Prostate gland (tissue), 2 donors: ENCODE measurements around the gene LRP4. TPM values are rescaled to one million over a fixed set of nuclear protein-coding genes. Genes with fewer than 3 reads are reported as not detected.

Experiments used
- DNase-seq: peaks from one replicate; pipeline ENCODE4 v3.0.0-alpha.2; 2019; ENCODE audit warnings: low spot score
- H3K27ac ChIP-seq, 2 donors: fragments of 200-600 bp; sonication (generic); 2 replicates each; pipeline ENCODE4 v1.5.1; 2017 to 2019
- H3K27me3 ChIP-seq: fragments of 200-600 bp; sonication (generic); replicated peaks from 2 replicates; pipeline ENCODE4 v1.5.1; 2019; ENCODE audit not compliant: insufficient read depth
- H3K36me3 ChIP-seq, 2 donors: fragments of 200-600 bp; sonication (generic); 1 replicate in 1 of 2; 2 replicates in 1 of 2; pipeline versions ENCODE4 v1.5.1 to v1.8.1; 2017 to 2019
- H3K4me1 ChIP-seq: fragments of 200-600 bp; sonication (generic); replicated peaks from 2 replicates; pipeline ENCODE4 v1.5.1; 2019
- H3K4me3 ChIP-seq, 2 donors: fragments of 200-600 bp; sonication (generic); 2 replicates each; pipeline ENCODE4 v1.5.1; 2017 to 2019
- H3K9me3 ChIP-seq: fragments of 200-600 bp; sonication (generic); 2 replicates; pipeline ENCODE4 v1.5.1; 2017
- POLR2A ChIP-seq: fragments of 450-650 bp; IDR thresholded peaks from one replicate; pipeline ENCODE4 v1.6.1; 2016; ENCODE audit warnings: antibody characterized with exemption, mild to moderate bottlenecking
- POLR2AphosphoS5 ChIP-seq: sonication (generic); formaldehyde crosslinking; IDR thresholded peaks from one replicate; pipeline ENCODE4 v1.6.1; 2017; ENCODE audit warnings: antibody characterized with exemption
- WGBS: methylation state at CpG from one replicate; pipeline ENCODE4 v1.1.5; 2018; 5-methylcytosine and 5-hydroxymethylcytosine counted together
- intact Hi-C: fragments of 100-400 bp; cut with DNase I; formaldehyde crosslinking; loops from one replicate; pipeline ENCODE4 v1.14.2; 2022
- total RNA-seq, 2 donors: library from RNA; depleted of rRNA; stranded (reverse); fragments of >200 nt; gene quantifications; one replicate each; pipeline ENCODE4 v1.1.0, GENCODE V29; 2016
- TF ChIP-seq, protein P1 (sequence below), 4 experiments: fragments of 200-600 bp in 2 of 4; fragments of 450-650 bp in 2 of 4; sonication (generic) in 2 of 4; IDR thresholded peaks; 1 replicate in 3 of 4; 2 replicates in 1 of 4; pipeline ENCODE4 v1.5.1; 2016 to 2019; ENCODE audit warnings: antibody characterized with exemption in 4 of 4, mild to moderate bottlenecking in 2 of 4, moderate library complexity in 2 of 4

The LRP4 gene
- total RNA-seq, 2 donors from 2014 or later, result 8.6 to 10.8 TPM

DNA sequence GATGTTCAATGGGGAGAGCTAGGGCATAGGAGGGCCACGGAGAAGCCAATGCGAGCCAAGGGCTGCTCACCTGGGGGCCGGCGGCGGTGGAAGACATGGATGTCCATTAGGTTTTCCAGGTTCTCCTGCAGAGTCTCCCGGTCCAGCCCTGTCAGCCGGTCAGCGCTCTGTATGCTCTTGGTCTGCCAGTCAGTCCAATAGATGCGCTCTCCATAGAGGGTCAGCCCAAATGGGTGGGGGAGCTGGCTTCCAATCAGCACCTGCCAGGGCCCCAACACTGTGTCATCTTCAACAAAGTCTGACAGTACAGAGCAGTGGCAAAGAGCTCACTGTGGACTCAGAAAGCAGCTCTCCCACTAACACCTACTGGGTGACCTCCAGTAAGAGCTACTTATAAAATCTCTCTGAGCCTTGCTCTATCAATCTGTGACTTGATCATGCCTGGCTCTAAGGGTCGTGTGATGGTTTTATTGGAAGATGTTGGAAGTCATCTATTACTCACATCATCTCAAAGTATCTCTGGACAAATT lies 39.2 kb downstream of the LRP4 start:
- no peak for DNase-seq
- 94% methylated on average over 10 of the region's 10 CpGs for WGBS
- H3K4me1 ChIP-seq, result no peaks in the 10 kb centered on the region
- no peaks in the 10 kb centered on the region for H3K9me3 ChIP-seq
- H3K27me3 ChIP-seq, result no peaks in the 10 kb centered on the region
- no peak overlapping the region for H3K4me3 ChIP-seq
- intact Hi-C loops, result no loop called here
- TF ChIP-seq POLR2AphosphoS5 (no peak), POLR2A (no peak)
- TF ChIP-seq, protein P1, sequence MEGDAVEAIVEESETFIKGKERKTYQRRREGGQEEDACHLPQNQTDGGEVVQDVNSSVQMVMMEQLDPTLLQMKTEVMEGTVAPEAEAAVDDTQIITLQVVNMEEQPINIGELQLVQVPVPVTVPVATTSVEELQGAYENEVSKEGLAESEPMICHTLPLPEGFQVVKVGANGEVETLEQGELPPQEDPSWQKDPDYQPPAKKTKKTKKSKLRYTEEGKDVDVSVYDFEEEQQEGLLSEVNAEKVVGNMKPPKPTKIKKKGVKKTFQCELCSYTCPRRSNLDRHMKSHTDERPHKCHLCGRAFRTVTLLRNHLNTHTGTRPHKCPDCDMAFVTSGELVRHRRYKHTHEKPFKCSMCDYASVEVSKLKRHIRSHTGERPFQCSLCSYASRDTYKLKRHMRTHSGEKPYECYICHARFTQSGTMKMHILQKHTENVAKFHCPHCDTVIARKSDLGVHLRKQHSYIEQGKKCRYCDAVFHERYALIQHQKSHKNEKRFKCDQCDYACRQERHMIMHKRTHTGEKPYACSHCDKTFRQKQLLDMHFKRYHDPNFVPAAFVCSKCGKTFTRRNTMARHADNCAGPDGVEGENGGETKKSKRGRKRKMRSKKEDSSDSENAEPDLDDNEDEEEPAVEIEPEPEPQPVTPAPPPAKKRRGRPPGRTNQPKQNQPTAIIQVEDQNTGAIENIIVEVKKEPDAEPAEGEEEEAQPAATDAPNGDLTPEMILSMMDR (IDR thresholded peaks at IDR 0.05), result no peak
- H3K36me3 ChIP-seq, result no peaks in the 10 kb centered on the region
- no peak overlapping the region for H3K27ac ChIP-seq

DNA sequence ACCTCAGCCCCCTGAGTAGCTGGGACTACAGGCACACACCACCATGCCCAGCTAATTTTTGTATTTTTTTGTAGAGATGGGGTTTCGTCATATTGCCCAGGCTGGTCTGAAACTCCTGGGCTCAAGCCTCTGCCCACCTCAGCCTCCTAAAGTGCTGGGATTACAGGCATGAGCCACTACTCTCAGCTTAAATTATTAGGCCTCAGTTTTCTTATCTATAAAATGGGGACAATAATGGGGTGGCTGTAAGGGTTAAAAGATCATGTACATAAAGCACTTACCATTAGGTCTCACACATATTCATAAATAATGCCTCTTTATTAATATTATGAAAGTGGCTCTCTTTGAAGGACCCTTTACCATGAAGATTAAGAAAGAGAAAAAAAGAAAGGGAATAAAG lies 40.8 kb downstream of the LRP4 start:
- no peak for TF ChIP-seq POLR2A
- TF ChIP-seq POLR2AphosphoS5, result no peak
- TF ChIP-seq, protein P1 (IDR thresholded peaks at IDR 0.05), result no peak
- no peak for DNase-seq
- Histone ChIP-seq H3K27ac (no peak overlapping the region), H3K36me3 (no peaks in the 10 kb centered on the region), H3K4me1 (no peaks in the 10 kb centered on the region), H3K27me3 (no peaks in the 10 kb centered on the region), H3K9me3 (no peaks in the 10 kb centered on the region), H3K4me3 (no peak overlapping the region)
- intact Hi-C loops, result no loop called here
- WGBS, result 100% methylated on average over 1 of the region's 1 CpG

DNA sequence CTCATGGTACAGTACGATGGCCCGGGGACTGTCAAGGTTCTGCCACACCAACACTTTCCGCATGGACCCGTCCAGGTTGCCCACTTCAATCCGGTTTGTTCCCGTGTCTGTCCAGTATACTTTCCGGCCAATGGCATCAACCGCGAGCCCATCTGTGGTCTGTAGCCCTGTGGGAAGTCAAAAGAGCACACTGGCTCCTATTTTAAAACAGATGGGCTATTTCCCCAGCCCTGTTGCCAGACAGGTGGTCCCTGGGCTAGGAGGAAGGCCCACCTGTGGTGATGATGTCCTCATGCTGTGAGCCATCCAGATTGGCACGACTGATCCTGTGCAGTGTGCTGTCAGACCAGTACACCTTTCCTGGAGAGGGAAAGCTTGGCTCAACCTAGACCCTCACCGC lies 41.9 kb downstream of the LRP4 start:
- intact Hi-C loops, result no loop called here
- TF ChIP-seq POLR2AphosphoS5, result no peak
- TF ChIP-seq POLR2A, result no peak
- TF ChIP-seq, protein P1 (IDR thresholded peaks at IDR 0.05), result no peak
- no peak overlapping the region for H3K4me3 ChIP-seq
- no peak for DNase-seq
- H3K4me1 ChIP-seq, result no peaks in the 10 kb centered on the region
- H3K27ac ChIP-seq, result no peak overlapping the region
- H3K9me3 ChIP-seq, result no peaks in the 10 kb centered on the region
- 92% methylated on average over 11 of the region's 11 CpGs for WGBS
- H3K27me3 ChIP-seq, result no peaks in the 10 kb centered on the region
- H3K36me3 ChIP-seq, result no peaks in the 10 kb centered on the region

DNA sequence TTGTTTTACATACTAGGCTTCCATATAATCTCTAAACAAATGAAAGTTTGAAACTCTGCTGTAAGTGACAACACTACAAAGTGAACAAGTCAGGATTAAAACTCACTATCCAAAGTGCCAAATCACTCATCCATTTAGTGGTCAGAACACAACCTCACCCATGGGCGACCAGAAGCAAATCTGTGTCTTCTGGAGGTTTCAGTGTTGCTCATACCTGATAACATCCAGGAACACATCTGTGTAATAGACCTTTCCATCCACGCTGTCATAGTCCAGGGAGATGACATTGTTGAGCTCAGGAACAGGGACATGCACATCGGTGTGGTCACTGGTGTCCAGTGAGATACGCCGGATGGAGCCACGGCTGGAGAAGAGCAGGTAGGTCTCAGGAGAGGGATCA lies 43.8 kb downstream of the LRP4 start:
- Histone ChIP-seq H3K4me1 (no peaks in the 10 kb centered on the region), H3K27me3 (no peaks in the 10 kb centered on the region), H3K36me3 (no peaks in the 10 kb centered on the region), H3K27ac (no peak overlapping the region), H3K4me3 (no peak overlapping the region), H3K9me3 (no peaks in the 10 kb centered on the region)
- TF ChIP-seq, protein P1 (IDR thresholded peaks at IDR 0.05), result no peak
- TF ChIP-seq POLR2A (no peak), POLR2AphosphoS5 (no peak)
- WGBS, result 97% methylated on average over 6 of the region's 6 CpGs
- no peak for DNase-seq
- intact Hi-C loops, result no loop called here

DNA sequence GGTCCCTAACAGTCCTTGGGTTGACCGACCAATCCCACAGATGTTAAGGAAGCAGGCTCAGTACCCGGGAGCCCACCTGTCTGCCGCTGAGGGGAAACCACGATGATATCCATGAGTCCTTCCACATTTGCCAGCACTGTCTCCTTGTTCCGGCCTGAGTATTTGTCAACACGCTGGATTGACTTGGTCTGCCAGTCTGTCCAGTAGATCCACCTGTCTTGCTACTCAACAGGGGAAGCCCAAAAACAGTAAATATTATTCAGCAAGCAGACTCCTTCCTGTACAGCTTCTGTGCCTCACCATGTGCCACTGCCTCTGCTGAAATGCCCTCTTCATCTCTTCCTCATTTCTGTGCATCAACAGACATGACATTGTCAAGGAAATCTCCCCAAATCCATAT lies 49.4 kb downstream of the LRP4 start:
- TF ChIP-seq POLR2AphosphoS5 (no peak), POLR2A (no peak)
- TF ChIP-seq, protein P1 (IDR thresholded peaks at IDR 0.05), result no peak
- Histone ChIP-seq H3K36me3 (no peaks in the 10 kb centered on the region), H3K27ac (no peak overlapping the region), H3K27me3 (no peaks in the 10 kb centered on the region), H3K4me1 (no peaks in the 10 kb centered on the region), H3K4me3 (no peak overlapping the region), H3K9me3 (no peaks in the 10 kb centered on the region)
- 85% methylated on average over 6 of the region's 6 CpGs for WGBS
- intact Hi-C loops, result no loop called here
- peak; percentile 19 for DNase-seq
